Stimulated activated CD4-positive, alpha-beta T cell treated with anti-CD3 and anti-CD28 coated beads, Interleukin-12 subunit alpha, Interleukin-12 subunit beta, amount 100 ng/mL, for 4 hours (primary cell): ENCODE data around the gene LRGUK.

ENCODE experiments used
- DNase-seq: peaks from one replicate; pipeline ENCODE4 v3.0.0-alpha.2; 2020

The LRGUK gene

DNA sequence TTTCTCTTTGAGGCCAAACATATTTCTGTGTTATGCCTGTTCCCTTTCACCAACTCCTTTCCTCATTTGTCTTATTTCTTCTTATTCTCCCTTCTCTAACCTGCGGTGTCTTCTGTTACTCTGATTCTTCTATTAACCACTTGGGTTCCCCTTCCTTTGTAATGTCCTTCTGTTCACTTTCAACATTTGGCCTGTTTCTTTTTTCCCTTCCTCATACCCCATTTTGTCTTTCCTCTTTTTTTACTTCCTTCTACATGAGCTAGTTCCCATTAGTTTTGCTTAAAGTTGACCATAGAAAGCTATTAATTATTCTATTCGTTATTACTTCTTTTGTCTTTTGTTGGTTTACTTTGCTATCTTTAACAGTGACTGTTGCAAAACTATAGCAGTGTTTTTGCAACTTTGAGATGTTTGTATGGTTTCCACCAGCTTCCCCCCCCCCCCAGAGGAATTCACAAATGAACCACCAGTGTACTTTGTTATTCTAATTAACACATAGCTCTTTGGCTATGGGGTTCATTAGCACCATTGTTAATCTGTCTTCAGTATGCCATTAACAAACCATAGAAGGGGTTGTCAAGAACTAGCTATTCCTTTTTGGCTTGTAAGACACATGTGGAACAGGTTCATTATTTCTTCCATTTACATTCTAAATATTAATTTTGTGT lies 2.9 kb downstream of the LRGUK start:
- no peak for DNase-seq

DNA sequence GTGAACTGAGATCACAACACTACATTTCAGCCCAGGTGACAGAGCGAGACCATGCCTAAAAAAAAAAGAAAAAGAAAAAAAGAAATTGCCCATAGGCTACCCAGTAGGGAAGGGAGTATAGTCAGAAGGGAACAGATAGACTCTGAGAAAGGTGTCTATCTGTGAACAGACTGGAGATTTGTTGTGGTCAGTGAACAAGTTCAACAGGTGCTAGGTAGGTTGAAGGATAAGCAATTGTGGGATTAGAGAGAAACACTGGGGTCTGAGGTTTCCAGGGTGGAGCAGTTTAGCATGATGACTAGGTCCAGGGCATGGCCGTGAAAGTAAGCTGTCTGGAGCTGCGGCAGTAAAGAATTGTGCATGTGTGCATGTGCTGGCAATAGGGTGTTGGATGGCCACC lies 6.9 kb downstream of the LRGUK start:
- DNase-seq = no peak

DNA sequence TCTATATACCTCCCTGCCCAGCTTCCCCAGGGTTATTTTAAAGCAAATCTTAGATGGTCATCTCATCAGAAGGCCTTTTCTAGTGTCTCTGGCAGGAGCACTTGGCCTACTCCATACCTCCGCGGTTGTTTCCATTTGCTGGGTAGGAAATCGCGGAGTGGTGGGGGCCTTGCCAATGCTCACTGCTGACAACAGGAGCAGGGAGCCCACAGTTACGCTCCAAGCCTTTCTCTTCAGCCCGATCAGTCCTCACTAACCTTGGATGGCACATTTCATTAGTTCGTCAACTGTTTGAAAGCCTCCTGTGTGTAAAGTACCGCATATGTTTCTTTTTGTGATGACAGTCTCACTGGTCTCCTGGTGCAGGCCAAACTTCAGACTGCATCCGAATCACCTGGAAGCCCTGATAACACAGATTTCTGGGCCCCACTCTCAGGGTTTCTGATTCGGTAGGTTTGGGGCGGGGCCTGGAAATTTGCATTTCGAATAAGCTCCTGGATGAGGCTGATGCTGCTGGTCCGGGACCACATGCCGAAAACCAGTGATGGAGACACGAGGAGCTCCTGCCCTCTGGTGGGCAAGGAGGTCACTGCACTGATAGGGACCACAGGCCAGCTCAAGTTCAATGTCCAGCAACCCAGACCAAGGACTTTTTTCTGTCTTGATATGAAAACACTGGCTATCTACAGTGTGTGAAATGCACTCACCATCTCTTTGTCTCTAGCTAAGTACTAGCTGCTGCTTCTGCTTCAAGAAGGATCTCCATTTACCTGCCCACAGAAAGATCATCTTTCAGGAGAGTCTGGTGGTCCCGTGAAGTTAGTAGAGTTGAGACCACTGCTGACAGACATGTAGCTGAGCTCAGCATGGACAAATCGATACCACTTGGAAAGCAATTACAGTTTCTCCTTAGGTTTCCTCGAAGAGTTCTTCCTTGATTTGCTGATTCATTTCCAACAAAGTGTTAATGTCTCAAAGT lies 14.0 kb downstream of the LRGUK start:
- DNase-seq = peak; percentile 37

- DNase-seq = no peak
These were observed 14.7 kb downstream of the LRGUK start for GRCh38 chr7:134141868-134142264.

DNA sequence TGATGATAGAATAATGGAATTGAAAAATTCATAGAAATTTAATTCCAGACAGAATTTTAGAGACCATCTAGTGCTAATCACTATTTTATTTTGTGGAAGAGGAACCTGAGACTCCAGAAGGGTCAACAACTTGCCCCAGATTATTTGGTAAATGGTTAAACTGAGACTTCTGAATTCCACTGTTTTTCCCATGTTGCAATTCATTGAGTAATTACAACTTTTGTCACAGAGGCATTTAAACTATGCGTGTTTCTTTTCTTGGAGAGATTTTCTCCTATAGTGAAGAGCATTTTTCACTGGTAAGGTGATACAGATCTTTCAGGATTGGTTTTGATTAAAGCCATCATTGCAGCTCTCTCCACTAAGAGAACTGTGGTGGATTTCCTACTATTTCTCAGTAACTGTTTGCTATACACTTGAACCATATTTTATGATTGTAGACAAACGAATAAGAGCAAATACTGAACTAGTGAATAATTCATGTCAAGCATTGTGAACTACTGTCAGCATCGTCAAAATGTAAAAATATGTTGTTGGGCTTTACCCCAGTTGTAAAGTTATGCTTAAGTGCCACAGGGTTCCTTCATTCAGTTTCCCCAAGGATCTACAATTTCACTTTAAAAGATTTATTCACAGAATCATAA lies 26.5 kb downstream of the LRGUK start:
- DNase-seq = no peak

DNA sequence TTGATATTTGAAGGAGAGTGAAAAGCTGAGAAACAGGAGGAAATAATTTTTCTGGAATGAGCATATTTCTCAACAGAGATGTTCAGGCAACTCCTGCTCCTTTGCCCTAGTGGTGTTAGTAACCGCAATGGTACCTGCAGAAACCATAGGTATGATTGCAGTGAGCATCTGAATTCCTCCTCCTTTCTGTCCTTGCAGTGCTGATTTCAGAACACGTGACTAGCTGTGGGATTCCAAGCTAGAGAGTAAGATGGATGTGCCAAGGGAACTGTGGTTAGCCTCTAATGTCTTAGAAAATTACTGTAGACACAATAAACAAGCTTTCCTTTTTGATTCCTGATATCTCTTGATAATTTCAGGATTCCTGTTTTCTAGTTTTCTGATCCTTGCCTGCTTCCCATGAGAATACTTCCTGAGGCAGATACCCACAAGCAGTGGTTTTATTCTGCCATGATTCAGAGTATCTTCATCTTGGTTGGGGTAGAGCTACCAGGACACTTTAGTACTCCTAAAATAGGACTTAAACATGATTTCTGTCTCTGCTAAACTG lies 27.5 kb downstream of the LRGUK start:
- no peak for DNase-seq

- DNase-seq = no peak
These were observed 28.1 kb downstream of the LRGUK start for GRCh38 chr7:134155206-134155605.

DNA sequence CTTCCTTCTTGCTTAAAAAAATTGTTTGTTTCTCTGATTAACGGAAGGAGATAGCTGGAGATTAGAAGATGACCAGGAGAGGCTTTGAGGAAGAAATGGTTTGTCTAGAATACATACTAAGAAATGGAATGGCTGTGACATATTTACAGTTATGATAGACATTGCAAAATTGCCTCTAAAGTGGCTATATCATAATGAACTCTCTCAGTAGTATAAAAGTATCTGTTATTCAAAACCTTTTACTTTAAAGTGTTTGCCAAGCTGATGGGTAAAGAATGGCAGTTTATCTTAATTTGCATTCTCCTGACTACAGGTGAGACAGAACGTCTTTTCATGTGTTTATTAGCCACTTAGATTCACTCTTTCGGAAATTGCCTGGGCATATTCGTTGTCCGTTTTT lies 28.7 kb downstream of the LRGUK start:
- DNase-seq = no peak

DNA sequence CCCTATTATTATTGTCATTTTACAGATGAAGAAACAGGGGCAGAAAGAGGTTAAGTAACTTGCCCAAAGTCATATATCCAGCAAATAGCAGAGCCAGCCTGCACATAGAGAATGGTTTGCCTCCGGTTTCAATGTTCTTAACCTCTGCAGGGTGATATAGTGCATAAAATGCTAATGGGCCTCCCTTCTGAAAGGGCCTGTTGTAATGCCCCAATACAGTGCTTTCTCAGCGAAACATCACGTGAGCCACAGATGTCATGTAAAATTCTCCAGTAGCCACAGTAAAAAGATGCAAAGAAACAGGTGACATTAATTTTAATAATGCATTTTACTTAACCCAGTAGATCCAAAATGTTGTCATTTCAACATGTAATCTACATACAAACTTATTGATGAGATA lies 38.1 kb downstream of the LRGUK start:
- DNase-seq = no peak

DNA sequence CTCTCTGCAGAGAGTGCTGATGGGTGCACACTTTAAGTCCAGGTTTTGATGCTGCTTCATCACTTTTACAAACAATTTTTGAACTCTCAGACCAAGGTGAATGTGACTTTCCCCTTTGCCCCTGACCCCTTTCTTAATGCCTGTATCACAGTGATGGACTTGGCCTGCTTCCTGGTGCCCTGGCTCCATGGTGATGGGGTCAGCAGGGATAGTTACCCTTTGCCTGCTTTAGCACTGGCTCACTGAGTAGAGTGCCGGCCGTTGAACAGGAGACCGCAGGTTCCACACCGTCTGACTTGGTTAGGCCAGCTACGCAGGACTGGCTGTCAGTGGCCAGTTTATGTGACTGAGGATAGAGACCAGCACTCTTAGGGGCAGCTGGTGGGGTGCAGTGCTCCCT lies 40.1 kb downstream of the LRGUK start:
- no peak for DNase-seq

GRCh38 chr7:134167841-134168240 lies 40.7 kb downstream of the LRGUK start:
- DNase-seq = no peak

GRCh38 chr7:134174795-134175261 lies 47.7 kb downstream of the LRGUK start:
- DNase-seq = no peak

- DNase-seq = no peak
These were observed 48.3 kb downstream of the LRGUK start for GRCh38 chr7:134175334-134176036.

- DNase-seq = no peak
These were observed 48.9 kb downstream of the LRGUK start for GRCh38 chr7:134176037-134176350.

DNA sequence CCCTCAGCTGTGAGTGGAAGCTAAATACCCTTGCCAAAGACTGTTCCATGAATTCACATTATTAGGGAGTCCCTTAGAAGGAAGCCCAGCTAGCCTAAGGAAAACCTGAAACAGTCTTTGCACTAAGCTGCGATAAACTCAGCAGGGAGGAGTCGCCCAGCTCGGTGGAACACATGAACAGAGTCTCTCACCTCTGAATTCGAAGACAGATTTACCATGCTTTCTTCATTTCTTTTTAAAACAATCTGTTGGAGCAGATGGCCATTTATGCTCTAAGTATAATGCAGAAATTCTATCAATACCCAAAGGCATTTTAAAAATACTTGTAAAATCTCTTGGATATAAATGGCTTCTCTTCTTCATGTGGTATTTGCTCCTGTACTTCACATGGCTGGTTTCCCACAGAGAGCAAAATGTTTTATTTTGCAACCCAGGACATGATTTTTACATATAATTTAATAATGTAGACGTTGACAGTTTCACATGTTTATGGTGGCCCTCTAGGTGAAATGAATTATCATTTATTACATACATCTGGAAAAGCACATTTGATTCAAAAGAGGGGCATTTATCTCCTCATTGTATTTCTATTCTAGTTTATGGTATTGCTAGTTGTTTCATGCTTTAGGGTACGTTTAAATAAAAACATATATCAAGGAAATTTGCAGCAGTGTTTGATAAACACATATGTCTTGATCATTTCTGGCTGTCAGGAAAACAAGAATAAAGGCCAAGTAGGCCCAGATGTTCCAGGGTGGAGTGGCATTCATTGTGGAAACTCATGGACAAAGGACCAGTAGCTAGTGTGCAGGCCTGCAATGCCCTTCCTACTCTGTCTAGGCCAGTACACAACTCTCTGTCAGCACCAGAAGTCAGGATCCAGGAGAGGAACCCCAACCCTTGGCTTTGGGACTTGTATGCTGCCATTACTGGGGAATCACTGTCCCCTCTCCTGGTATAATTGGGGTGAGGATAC lies 52.2 kb downstream of the LRGUK start:
- DNase-seq = no peak

DNA sequence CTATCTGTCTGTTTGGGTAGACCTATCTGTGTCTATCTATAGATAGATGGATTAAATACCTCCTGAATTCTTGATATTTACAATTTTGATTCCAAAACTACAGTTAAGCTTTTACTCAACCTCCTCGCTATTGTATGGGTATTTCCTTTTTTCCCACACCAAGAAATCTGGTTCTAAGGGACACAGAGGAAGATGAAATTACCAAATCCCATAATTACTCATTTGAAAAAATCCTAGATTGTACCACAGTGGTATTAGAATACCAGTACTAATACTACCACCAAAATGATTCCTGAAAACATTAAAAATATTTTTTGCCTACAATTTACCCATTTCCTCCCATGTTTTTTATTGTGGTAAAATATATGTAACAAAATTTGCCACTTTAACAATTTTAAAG lies 53.2 kb downstream of the LRGUK start:
- DNase-seq = no peak

DNA sequence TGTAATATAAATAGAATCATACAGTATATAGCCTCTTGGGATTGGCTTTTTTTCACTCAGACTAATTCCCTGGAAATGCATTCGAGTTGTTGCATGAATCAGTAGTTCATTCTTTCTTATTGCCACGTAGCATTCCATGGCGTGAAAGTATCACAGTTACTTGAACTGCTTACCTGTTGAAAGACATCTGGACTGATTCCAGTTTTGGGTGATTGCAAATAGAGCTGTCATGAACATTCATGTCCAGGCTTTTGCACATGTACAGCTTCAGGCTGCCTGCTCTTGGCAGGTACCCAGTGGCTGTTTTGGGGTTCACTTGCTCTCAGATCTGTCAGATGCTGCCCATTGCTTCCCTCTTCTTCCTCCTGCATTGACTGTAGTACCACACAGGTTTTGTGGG lies 54.9 kb downstream of the LRGUK start:
- DNase-seq = no peak

- no peak for DNase-seq
These were observed 57.6 kb downstream of the LRGUK start for GRCh38 chr7:134184767-134185166.

DNA sequence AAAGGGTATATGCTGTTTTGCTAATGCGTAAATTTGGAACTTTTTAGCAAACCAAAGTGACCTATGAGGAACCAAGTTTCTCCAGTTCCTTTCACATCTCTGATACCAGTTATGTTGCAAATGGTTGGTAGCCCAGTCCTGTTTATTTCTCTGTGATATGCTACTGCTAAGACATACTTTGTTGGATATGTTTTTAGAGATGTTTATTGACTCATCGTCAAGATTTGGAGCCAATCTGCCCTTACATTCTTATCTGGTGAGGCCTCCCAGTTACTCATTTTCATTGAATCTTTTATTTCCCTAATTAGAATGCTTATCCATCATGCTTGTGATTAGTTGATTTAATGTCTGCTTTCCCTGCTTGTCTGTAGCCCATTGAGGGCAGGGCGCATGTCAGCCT lies 58.9 kb downstream of the LRGUK start:
- DNase-seq = no peak

- no peak for DNase-seq
These were observed 59.7 kb downstream of the LRGUK start for GRCh38 chr7:134186801-134187200.

DNA sequence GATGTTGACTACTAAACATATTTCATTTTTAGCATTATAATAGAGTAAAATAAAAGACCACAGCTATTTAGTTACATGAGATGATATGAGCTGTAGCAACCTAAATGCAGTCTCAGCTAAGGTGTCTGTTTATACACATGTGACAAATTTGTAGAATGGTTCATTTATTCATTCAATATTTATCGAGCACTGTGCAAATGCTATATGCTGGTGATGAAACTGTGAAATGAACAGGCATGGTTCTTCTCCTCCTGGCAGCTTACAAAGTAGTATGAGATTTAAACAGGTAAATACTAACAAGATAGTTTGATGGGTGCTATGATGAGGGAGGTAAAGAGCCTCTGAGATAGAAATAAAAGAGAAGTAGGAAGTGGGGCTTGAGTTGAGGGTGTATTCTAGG lies 60.8 kb downstream of the LRGUK start:
- no peak for DNase-seq

DNA sequence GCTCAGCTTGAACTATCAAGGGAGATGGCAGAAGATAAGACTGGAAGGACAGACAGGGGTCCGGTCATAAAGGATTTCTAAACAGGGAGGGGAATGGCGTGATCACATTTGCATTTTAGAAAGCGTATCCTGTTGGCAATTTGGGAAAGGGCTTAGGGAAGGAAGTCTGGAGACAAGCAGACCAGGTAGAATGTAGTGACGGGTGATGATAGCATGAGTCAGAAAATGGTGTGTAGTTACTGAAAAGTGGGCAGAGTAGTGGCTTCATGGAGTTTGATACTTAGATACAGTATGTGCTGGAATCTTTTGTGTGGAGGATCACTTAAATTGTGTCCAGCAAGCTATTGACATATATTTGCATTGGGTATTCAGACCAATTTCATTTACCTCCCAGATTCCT lies 61.2 kb downstream of the LRGUK start:
- no peak for DNase-seq
